Osteocyte (in vitro differentiated cells): ENCODE measurements around the gene KSR2. TPM values are rescaled to one million over a fixed set of nuclear protein-coding genes. Genes with fewer than 3 reads are reported as not detected.
A peak's percentile ranks its signal among the peaks of the same experiment; 100 is the strongest.

Experiments used
- DNase-seq: peaks from one replicate; pipeline ENCODE4 v3.0.0; 2021; ENCODE audit warnings: mixed read lengths; ENCODE audit not compliant: unreplicated experiment; ENCODE audit errors: extremely low spot score
- H3K27ac Mint-ChIP-seq: one replicate; pipeline ENCODE4 v1.8.0; 2021; ENCODE audit warnings: mild to moderate bottlenecking, mixed read lengths; ENCODE audit not compliant: unreplicated experiment
- H3K27me3 Mint-ChIP-seq: one replicate; pipeline ENCODE4 v1.8.0; 2021; ENCODE audit warnings: mixed read lengths; ENCODE audit not compliant: unreplicated experiment
- H3K36me3 Mint-ChIP-seq: one replicate; pipeline ENCODE4 v1.8.0; 2021; ENCODE audit warnings: mixed read lengths; ENCODE audit not compliant: unreplicated experiment
- H3K4me1 Mint-ChIP-seq: one replicate; pipeline ENCODE4 v1.8.0; 2021; ENCODE audit warnings: mixed read lengths; ENCODE audit not compliant: unreplicated experiment
- H3K4me3 Mint-ChIP-seq: one replicate; pipeline ENCODE4 v1.8.0; 2021; ENCODE audit warnings: mild to moderate bottlenecking, moderate library complexity, mixed read lengths; ENCODE audit not compliant: unreplicated experiment
- H3K9me3 Mint-ChIP-seq: one replicate; pipeline ENCODE4 v1.8.0; 2021; ENCODE audit warnings: mixed read lengths; ENCODE audit not compliant: unreplicated experiment
- CTCF ChIP-seq: fragments of 200-600 bp; sonication (generic); IDR thresholded peaks from 2 replicates; pipeline ENCODE4 v1.5.0; 2021; ENCODE audit warnings: antibody characterized with exemption, mild to moderate bottlenecking, moderate library complexity
- total RNA-seq: library from RNA; stranded (reverse); gene quantifications from 2 replicates; pipeline ENCODE4 v1.2.1, GENCODE V29; 2021

The KSR2 gene
- total RNA-seq, 1 donor from 2014 or later: not detected

- no peaks in the 10 kb centered on the region for H3K4me1 Mint-ChIP-seq
- DNase-seq: peak; percentile 46
- H3K4me3 Mint-ChIP-seq: no peak overlapping the region
- H3K36me3 Mint-ChIP-seq: no peaks in the 10 kb centered on the region
- no peak overlapping the region for H3K27ac Mint-ChIP-seq
- no peaks in the 10 kb centered on the region for H3K9me3 Mint-ChIP-seq
- H3K27me3 Mint-ChIP-seq: no peaks in the 10 kb centered on the region
- TF ChIP-seq CTCF: no peak
These were observed 31.9 kb downstream of the KSR2 start for GRCh38 chr12:117936722-117937484.

- no peak for TF ChIP-seq CTCF
- peak; percentile 27 for DNase-seq
- no peak overlapping the region for H3K4me3 Mint-ChIP-seq
- no peaks in the 10 kb centered on the region for H3K36me3 Mint-ChIP-seq
- no peak overlapping the region for H3K27ac Mint-ChIP-seq
- no peaks in the 10 kb centered on the region for H3K4me1 Mint-ChIP-seq
- H3K27me3 Mint-ChIP-seq: no peaks in the 10 kb centered on the region
- peaks cover 4% of the 10 kb centered on the region for H3K9me3 Mint-ChIP-seq
These were observed 35.2 kb downstream of the KSR2 start for GRCh38 chr12:117933545-117933944.

DNA sequence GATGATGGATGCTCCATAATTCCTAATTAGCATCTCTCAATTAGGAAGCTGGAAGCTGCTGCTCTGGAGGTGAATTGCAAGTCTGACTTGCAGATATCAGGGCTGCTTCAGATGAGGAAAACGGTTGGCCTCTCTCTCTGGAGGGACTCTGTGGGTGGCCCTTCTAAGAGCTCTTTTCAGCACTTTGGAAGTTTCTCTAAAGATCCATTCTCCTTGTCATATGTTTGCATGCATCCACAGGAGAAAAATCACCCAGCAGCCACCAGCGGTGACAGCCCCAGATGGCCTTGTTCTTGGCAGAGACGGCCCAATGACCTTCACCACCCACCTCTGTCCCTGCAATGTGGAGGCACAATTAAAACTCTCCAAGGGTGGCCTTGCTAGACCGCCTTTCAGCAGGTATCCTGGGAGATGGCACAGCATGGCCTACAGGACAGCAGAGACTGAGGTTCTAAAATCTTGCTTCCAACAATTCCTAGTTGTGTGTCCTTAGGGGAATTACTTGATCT lies 42.3 kb downstream of the KSR2 start:
- no peak overlapping the region for H3K4me3 Mint-ChIP-seq
- no peaks in the 10 kb centered on the region for H3K27me3 Mint-ChIP-seq
- H3K4me1 Mint-ChIP-seq: no peaks in the 10 kb centered on the region
- peak; percentile 25 for DNase-seq
- no peak for TF ChIP-seq CTCF
- peaks cover 3% of the 10 kb centered on the region for H3K9me3 Mint-ChIP-seq
- no peak overlapping the region for H3K27ac Mint-ChIP-seq
- H3K36me3 Mint-ChIP-seq: no peaks in the 10 kb centered on the region

GRCh38 chr12:117921929-117922777 lies 46.6 kb downstream of the KSR2 start:
- Mint-ChIP-seq H3K36me3 (no peaks in the 10 kb centered on the region), H3K4me3 (no peak overlapping the region), H3K9me3 (no peaks in the 10 kb centered on the region), H3K27ac (no peak overlapping the region), H3K27me3 (no peaks in the 10 kb centered on the region), H3K4me1 (no peaks in the 10 kb centered on the region)
- no peak for DNase-seq
- no peak for TF ChIP-seq CTCF

DNA sequence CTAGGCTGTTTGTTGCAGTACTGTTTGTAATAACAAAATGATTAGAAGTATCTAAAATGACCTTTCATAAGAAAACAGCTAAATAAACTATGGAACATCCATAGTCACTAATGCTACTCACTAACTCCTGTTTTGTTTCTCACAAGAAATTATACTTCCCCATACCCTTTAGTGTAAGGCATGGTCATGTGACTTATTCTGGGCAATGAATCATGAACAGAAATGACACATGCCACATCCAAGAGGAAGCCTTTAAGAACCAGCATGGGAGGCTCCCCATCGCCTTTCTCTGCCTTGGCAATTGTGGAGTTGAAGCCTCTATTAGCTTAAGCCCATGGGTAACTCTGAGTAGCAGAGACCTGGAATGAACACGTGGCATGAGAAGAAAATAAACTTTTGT lies 49.3 kb downstream of the KSR2 start:
- H3K27me3 Mint-ChIP-seq: no peaks in the 10 kb centered on the region
- no peak for TF ChIP-seq CTCF
- H3K27ac Mint-ChIP-seq: no peak overlapping the region
- no peaks in the 10 kb centered on the region for H3K36me3 Mint-ChIP-seq
- H3K4me1 Mint-ChIP-seq: no peaks in the 10 kb centered on the region
- H3K4me3 Mint-ChIP-seq: no peak overlapping the region
- H3K9me3 Mint-ChIP-seq: no peaks in the 10 kb centered on the region
- no peak for DNase-seq
